COLO668 (cell line): ENCODE data around the gene GMEB2.
A peak's percentile ranks its signal among the peaks of the same experiment; 100 is the strongest.
"Not testable (repeated sequence)": the region's sequence is repeated elsewhere in the genome, so short reads cannot be mapped to it uniquely, and the experiment has no call there.

Source experiments
- DNase-seq: peaks from one replicate; lab custom pipeline; 2025; ENCODE audit not compliant: unreplicated experiment; lab: John Stamatoyannopoulos, UW

GMEB2 gene, protein sequence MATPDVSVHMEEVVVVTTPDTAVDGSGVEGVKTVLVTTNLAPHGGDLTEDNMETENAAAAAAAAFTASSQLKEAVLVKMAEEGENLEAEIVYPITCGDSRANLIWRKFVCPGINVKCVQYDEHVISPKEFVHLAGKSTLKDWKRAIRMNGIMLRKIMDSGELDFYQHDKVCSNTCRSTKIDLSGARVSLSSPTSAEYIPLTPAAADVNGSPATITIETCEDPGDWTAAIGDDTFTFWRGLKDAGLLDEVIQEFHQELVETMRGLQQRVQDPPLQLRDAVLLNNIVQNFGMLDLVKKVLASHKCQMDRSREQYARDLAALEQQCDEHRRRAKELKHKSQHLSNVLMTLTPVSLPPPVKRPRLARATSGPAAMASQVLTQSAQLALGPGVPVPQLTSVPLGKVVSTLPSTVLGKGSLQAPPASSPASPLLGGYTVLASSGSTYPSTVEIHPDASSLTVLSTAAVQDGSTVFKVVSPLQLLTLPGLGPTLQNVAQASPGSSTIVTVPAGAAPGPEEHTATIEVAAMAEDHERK

DNA sequence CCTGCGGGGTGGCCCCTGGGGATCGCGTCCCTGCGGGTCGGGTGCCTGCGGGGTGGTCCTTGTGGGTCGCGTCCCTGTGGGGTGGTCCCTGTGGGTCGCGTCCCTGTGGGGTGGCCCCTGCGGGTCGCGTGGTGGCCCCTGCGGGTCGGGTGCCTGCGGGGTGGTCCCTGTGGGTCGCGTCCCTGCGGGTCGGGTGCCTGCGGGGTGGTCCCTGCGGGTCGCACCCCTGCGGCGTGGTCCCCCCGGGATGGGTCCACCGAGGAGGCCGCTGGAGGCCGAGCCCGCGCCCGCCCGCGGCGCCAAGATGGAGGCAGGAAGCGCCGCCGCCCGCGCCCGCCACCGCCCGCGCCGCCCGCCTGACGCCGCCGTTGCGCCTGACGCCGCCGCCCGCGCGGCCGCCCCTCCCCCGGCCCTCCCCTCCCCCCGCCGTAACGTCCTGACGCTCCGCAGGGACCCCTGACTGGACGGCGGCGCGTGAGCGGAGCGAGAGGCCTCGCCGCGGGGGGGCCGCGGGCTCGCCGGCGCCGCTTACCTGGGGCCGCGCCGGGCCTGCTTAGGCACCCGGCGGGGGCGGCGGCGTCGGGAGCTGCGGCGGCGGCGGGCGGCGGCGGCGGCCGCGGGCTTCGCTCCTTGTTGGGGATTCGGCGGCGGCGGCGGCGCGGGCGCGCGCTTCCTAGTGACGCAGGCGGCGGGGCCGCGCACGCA is at the start of gene GMEB2:
Gene GMEB2 (minus strand): TSS at position 678 of the 705 bp plus-strand sequence. CDS start 7,704 bp downstream, outside the sequence.
- DNase-seq, result peak; percentile 94

DNA sequence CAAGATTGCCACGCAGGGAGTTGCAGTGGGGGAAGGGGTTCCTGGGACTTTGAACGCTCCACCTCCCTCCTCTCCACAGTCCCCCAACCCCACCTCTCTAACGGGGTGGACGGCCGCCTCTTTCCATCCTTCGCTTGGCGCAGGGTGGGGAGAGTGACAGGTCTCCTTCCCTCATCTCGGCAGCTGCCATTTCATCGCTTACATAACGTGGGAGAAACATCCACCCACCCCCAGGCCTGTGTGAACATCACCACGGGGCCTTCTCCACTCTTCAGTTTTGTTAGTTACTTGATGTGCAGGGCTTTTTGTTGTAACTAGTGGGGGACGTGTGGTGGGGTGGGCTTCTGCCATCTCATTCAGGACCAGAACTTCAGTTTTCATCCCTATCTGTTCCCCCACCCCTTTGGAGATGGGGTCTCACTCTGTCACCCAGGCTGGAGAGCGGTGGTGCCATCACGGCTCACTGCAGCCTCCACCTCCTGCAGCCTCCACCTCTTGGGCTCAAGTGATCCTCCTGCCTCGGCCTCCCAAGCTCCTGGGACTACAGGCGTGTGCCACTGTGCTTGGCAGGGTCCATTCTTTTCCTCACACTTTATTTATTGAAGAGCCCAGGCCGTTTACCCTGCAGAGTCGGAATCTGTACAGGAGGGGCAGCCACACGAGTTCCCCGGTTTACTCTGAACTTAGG is 48.9 kb upstream of the GMEB2 start:
- DNase-seq, result no peak

DNA sequence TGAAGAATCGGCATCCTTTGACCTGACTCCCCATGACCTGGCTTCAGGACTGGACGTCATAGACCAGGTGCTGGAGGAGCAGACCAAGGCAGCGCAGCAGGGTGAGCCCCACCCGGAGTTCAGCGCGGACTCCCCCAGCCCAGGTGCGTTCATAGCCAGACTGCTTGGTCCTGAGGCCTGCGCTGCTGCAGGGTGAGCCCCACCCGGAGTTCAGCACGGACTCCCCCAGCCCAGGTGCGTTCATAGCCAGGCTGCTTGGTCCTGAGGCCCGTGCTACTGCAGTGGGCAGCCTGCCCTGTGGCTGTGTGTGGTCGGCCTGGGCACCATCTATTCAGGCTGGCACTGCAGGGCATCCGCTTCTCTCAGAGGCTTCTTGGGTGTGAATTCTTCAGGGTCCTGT is 47.0 kb upstream of the GMEB2 start:
- DNase-seq, result no peak

DNA sequence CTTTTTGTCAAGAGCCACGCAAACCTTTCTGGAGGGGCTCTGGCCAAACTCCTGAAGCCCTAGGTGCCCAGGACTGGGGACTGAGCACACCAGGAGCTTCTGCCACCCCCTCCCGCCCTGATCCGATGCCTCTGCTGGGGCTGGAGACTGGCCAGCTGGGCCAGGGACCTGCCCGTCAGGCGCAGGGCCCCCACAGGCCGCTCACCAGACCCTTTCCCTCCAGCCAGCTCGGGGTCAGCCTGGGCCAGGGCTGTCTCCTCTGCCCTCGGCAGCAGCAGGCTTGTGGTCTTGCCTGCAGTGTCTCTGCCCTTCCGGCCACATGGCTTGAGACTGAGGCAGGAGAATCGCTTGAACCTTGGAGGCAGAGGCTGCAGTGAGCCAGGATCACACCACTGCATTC is 45.8 kb upstream of the GMEB2 start:
- no peak for DNase-seq

DNA sequence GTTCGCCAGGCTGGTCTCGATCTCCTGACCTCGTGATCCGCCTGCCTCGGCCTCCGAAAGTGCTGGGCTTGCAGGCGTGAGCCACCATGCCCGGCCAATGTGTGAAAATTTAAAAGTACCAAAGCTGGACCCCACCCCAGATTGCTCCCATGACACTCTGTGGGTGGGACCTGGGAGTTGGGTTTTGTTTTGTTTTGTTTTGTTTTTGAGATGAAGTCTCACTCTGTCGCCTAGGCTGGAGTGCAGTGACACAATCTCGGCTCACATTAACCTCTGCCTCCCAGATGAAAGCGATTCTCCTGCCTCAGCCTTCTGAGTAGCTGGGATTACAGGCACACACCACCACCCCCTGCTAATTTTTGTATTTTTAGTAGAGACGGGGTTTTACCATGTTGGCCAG is 44.8 kb upstream of the GMEB2 start:
- DNase-seq, result not testable (repeated sequence)

DNA sequence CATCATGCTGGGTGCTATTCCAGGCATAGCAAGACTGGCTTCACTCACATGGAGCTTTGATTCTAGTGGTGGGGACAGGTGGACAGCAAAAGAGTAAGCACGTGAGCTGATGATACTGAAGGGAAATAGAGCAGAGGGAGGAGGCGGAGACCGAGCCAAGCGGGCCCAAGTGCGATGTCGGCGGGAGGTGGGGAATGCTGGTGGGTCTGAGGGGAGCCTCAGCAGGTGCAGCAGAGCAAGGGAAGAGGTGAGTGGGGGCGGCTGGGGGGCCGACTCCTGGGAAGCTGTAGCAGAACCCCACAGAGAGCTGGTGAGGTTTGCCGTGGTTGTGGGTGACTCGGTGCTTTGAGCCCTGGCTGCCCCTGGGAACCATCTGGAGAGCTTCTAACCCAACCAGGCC is 41.5 kb upstream of the GMEB2 start:
- no peak for DNase-seq

DNA sequence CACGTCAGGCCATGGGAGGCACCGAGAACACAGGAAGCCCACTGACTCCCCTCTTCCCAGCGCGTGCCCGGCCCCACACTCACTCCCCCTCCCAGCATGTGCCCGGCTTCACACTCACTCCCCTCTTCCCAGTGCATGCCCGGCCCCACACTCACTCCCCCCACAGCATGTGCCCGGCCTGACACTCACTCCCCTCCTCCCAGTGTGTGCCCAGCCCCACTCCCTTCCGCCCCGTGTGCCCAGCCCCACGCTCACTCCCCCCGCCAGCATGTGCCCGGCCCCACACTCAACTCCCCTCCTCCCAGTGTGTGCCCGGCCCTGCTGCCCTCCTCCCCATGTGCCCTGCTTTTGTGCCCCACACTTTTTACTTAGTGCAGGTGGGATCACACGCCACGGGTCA is 41.0 kb upstream of the GMEB2 start:
- DNase-seq, result no peak

DNA sequence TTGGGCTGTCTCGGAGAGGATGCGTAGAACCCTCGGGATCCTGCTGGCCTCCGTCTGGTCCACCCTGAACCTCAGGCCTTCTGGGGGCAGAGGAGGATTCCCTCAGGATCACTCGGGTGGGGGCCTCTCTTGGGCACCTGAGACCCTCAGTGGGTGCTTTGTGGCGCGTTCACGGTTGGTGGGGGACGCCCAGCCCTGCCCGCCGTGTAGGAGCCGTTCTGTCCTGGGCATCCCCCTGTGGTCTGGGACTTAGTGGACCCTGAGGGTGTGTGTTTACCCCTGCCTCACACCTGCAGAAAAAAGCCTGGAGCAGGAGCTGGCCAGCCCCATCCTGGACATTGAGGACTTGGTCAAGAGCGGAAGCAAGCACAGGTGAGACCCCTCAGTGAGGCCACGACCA is 38.8 kb upstream of the GMEB2 start:
- DNase-seq, result no peak

DNA sequence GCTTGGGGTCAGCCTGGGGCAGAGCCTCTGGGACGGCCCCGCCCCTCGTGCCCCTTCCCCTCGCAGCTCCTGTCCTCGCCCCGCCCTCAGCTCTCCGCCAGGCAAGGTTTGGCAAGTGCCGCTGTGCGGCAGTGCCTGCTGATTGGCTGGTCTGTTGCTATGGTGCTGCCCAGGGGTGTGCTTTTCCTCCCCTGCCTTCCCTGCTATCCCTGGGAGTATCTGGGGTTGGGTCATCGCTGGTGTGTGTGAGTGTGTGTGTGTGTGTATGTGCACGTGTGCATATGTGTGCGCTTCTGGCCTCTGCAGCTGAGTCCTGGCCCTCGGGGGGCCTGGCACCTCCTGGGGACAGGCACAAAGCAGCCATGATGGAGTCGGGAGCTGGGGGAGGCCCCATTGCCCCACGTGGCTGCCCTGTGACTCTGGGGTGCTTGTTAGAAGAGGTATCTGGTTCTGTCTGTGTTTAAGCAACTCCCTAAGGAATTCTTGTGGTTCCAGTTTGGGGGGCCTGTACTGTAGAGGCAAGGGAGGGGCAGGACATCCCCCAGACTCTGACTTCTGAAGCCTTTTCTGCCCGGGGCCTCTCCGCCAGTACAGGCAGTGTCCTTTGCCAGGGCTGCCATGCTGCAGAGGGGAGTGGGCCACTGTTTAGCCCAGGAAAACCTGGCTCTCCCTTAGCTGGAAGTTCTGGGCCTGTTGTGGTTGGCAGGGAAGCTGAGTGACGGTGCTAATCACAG is 38.1 kb upstream of the GMEB2 start:
- no peak for DNase-seq

DNA sequence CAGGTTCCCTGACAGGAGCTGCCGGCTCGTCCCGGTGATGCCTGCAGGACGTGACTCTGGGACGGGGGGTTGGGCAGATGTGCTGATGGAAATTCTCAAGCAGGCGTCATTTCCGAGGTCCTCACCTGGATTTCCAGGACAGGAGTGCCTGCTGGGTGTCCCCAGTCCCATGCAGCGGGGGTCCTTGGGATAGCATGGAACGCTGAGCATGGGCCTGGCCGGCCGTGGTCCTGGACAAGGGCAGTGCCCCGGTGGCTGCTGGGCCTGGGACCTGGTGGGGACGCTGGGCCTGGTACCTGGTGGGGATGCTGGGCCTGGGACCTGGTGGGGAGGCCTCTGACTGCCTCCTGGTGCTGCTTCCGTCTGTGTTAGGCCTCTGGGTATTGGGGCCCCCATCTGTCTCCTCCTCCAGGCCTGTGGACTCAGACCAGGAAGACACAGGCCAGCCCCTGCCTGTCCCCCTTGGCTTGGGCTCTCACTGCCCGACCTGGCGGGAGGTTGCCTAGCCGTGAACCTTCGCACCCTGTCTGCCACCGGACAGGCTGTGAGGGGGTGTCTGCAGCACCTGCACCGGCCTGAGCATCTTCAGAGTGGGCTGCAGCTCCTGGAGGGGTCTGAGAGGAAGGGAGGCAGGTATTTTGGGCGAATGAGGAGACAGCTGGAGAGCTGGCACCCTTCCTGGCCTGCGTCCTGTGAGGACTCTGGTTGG is 37.4 kb upstream of the GMEB2 start:
- no peak for DNase-seq

DNA sequence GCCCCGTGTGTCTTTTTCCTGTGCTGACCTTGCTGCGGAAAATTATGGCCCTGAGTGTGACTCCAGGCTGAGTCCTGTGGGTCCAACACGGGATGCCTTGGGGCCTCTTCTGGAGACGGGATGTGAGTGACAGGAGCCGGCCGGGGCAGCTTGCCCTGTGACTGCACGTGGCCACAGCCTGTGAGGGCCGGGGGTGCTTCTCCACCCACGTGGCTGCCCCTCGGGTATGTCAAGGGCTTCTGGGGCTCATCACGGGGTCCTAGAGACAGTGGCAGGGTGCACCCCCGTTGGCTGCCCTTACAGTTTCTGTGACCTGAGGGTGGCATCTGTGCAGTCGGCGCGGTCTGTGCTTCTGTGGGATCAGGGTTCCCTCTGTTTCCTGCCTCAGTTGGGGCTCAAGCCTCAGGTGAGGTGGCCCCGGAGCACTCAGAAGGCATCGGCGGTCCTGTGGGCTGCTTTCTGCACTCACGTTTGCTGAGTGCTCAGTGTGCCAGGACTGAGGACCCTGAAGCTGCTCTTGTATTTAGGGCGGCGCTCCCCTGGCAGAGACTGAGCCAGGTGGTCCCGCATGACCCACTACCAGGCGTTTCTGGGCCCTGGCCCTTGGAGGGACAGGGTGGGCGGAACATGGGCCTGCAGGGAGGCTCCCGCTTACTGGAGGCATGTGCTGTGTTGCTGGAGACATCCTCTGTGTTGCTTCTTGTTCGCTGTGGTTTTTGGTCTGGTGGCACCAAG is 36.6 kb upstream of the GMEB2 start:
- DNase-seq, result no peak

DNA sequence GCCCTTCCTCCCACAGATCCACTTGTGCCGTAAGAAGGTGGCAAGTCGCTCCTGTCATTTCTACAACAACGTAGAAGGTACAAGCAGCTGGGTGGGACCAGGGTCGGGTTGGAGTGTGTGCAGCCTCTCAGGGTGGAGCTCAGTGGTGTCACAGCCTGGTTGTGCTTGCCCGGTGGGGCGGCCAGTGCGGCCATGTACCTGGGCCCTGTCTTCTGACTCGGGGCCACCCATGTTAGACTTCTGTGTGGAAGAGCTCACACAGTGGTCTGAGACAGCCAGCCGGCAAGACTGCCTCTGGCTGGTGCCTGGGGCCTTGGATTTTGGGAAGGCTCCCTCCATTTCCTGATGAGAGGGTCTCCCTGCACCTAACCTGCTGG is 35.9 kb upstream of the GMEB2 start:
- DNase-seq, result no peak

DNA sequence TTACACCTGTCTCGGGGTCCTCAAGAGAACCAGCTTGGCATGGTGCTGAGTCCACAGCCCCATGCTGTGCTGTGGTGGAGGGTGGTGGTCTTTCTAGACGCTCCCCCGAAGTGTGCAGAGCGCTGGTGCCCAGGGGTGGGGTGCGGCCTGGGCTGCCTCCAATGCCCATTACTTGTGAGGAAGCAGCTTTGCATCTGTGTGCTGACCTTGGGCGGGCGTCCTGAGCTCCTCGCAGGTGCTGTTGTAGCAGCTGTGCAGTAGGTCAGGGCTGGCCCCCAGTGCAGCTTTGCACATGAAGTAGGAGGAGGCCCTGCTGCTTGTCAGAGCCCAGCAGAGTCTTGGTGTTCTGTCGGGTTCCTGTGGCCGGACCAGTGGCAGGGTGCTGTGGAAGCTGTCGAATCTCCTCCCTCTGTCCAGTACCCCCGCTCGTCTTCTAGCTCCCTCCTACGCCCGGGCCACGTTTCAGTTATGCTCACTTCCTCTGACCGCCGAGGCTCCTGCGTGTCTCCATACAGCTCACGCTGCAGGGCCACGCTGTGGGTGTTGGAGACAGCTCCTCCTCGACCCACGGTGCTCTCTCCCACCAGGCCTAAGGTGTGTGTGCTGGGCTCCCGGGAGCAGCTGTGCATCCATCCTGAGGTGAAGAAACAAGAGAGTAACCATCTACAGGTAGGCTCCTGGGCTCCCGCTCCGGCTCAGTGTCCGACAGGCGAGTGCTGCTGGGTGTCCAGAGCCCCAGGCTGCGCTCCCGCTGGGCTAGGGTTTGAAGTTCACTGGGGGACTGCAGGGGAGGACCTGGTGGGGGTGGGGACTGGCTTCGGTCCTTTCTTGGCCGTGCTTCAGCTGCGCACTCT is 35.3 kb upstream of the GMEB2 start:
- DNase-seq, result no peak

DNA sequence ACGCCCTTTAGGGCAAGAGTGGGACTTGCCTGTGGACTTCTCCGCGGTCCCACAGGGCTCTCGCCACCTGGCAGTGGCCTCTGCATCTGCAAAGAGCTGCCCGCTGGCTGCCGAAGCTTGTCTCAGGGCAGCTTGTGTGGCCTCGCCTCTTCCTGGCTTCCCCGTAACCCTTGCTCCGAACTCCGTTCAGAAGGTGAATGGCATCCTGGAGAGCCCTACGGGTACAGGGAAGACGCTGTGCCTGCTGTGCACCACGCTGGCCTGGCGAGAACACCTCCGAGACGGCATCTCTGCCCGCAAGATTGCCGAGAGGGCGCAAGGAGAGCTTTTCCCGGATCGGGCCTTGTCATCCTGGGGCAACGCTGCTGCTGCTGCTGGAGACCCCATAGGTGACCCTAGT is 34.2 kb upstream of the GMEB2 start:
- no peak for DNase-seq

DNA sequence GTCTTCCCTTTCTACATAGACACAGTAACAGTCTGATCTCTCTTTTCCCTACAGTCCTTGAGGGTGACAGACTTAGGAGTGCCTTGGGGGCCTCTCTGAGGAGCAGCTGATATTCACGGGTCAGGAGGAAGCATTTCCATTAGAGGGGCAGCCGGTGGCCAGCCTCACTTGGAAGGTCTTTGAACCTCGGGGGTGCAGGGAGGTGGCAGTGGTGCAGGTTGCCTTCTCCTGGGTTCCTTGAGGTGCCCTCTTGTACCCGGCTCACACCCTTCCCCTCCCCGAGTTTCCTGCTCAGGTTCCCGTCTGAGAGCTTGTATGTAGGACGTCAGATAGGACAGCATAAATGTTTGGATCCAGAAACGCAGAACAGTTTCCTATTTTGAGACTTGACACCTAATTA is 33.7 kb upstream of the GMEB2 start:
- no peak for DNase-seq

DNA sequence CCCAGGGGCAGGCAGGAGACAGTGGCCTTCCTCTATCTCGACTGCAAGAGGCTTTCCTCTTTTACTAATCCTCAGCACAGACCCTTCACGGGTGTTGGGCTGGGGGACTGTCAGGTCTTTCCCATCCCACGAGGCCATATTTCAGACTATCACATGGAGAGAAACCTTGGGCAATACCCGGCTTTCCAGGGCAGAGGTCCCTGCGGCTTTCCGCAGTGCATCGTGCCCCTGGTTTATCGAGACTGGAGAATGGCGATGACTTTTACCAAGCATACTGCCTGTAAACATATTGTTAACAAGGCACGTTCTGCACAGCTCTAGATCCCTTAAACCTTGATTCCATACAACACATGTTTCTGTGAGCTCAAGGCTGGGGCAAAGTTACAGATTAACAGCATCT is 33.3 kb upstream of the GMEB2 start:
- DNase-seq, result not testable (repeated sequence)

DNA sequence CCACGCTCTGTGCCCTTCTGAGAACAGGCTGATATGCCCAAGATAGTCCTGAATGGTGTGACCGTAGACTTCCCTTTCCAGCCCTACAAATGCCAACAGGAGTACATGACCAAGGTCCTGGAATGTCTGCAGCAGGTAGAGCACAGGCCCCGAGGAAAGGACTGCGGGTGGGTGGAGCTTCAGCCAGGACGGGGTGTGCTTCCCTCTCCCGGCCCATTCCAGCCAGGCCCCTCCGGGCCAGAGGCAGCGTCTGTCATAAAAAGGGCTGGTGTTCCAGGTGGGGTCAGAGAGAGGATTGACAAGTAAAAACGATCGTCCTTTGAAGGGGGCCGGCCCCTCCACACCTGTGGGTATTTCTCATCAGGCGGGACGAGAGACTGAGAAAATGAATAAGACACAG is 32.5 kb upstream of the GMEB2 start:
- DNase-seq, result no peak

DNA sequence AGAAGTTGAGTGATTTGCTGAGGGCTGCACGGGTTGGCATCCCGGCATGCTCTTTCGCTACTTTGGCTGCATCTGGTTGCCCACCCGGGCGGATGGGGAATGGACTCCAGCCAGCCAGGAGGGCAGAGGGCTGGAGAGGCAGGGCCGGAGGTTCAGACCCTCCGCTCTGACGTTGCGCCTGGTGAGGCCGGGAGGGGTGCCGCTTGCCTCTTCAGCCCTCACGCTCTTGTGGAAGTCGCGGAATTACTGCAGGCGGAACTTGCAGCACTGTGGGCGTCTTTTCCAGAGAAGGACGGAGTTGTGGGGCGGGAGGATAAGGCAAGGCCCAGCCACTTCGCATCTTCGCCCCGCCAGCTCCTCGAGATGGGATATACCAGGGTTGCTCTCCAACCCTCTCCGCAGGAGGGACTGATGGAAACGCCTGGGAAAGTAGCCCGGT is 31.9 kb upstream of the GMEB2 start:
- no peak for DNase-seq
